RPMI7951 (cell line): ENCODE data around the gene DMRTC2. TPM values are rescaled to one million over a fixed set of nuclear protein-coding genes. Genes with fewer than 3 reads are reported as not detected.

ENCODE experiments used
- DNase-seq: peaks from one replicate; pipeline ENCODE4 v3.0.0-alpha.2; 2012; ENCODE audit warnings: low read depth
- total RNA-seq: library from RNA; depleted of rRNA; stranded (reverse); fragments of >200 nt; shearing (Covaris generic); gene quantifications from 2 replicates; pipeline ENCODE4 v1.2.3, GENCODE V29; 2014

The DMRTC2 gene
- total RNA-seq, 1 experiment from 2014 or later = not detected

GRCh38 chr19:41847351-41848105 is 2.7 kb downstream of the DMRTC2 start:
- DNase-seq = no peak

- DNase-seq = no peak
These were observed 3.8 kb downstream of the DMRTC2 start for GRCh38 chr19:41848666-41849065.

GRCh38 chr19:41849067-41849466 is 4.2 kb downstream of the DMRTC2 start:
- no peak for DNase-seq

GRCh38 chr19:41850381-41850780 is 5.5 kb downstream of the DMRTC2 start:
- DNase-seq = no peak

- no peak for DNase-seq
These were observed 6.6 kb downstream of the DMRTC2 start for GRCh38 chr19:41851456-41851855.

GRCh38 chr19:41853344-41853743 is 8.5 kb downstream of the DMRTC2 start:
- no peak for DNase-seq

- no peak for DNase-seq
These were observed 8.9 kb downstream of the DMRTC2 start for GRCh38 chr19:41853768-41854167.

GRCh38 chr19:41859213-41859617 is 14.4 kb downstream of the DMRTC2 start:
- DNase-seq = no peak

GRCh38 chr19:41859618-41860418 is 15.0 kb downstream of the DMRTC2 start, which contains the start of gene RPS19:
Gene RPS19 (plus strand): TSS chr19:41860255. CDS start chr19:41860775, 520 bp downstream.
- DNase-seq = peak; percentile 98

- no peak for DNase-seq
These were observed 15.7 kb downstream of the DMRTC2 start for GRCh38 chr19:41860419-41861115.

- no peak for DNase-seq
These were observed 16.4 kb downstream of the DMRTC2 start for GRCh38 chr19:41861116-41861768.

GRCh38 chr19:41861846-41862245 is 17.0 kb downstream of the DMRTC2 start:
- DNase-seq = no peak

GRCh38 chr19:41862445-41862986 is 17.7 kb downstream of the DMRTC2 start:
- DNase-seq = no peak

- no peak for DNase-seq
These were observed 18.5 kb downstream of the DMRTC2 start for GRCh38 chr19:41863209-41863931.

- no peak for DNase-seq
These were observed 19.5 kb downstream of the DMRTC2 start for GRCh38 chr19:41864374-41864773.

GRCh38 chr19:41866284-41866683 is 21.4 kb downstream of the DMRTC2 start:
- no peak for DNase-seq

GRCh38 chr19:41868120-41868988 is 23.5 kb downstream of the DMRTC2 start:
- no peak for DNase-seq

GRCh38 chr19:41868989-41869300 is 24.1 kb downstream of the DMRTC2 start:
- DNase-seq = no peak

- DNase-seq = no peak
These were observed 24.6 kb downstream of the DMRTC2 start for GRCh38 chr19:41869374-41869955.
